Cardiac muscle cell (in vitro differentiated cells and primary cell): ENCODE measurements around the gene RBM10. TPM values are rescaled to one million over a fixed set of nuclear protein-coding genes. Genes with fewer than 3 reads are reported as not detected.

Experiments used
- DNase-seq, 2 donors: peaks; one replicate each; pipeline versions ENCODE4 v3.0.0 to v3.0.0-alpha.2; 2010 to 2017; ENCODE audit warnings: low read depth in 1 of 2, low spot score in 1 of 2
- H3K27ac ChIP-seq: fragments of 200-600 bp; sonication (generic); 2 replicates; pipeline ENCODE4 v1.5.1; 2016
- H3K27me3 ChIP-seq: fragments of 200-600 bp; sonication (generic); 2 replicates; pipeline ENCODE4 v1.6.0; 2016; ENCODE audit warnings: control low read depth
- H3K36me3 ChIP-seq: fragments of 200-600 bp; sonication (generic); 2 replicates; pipeline ENCODE4 v1.5.1; 2016; ENCODE audit warnings: control low read depth
- H3K4me1 ChIP-seq: fragments of 200-600 bp; sonication (generic); 2 replicates; pipeline ENCODE4 v1.8.1; 2017; ENCODE audit warnings: low read depth, mild to moderate bottlenecking, mixed run types
- H3K4me3 ChIP-seq: fragments of 200-600 bp; sonication (generic); 2 replicates; pipeline ENCODE4 v1.5.1; 2016; ENCODE audit warnings: mild to moderate bottlenecking
- H3K9me3 ChIP-seq: fragments of 200-600 bp; sonication (generic); 2 replicates; pipeline ENCODE4 v1.5.1; 2017; ENCODE audit warnings: low read depth, mild to moderate bottlenecking, control low read depth
- CTCF ChIP-seq: IDR thresholded peaks from 2 replicates; pipeline ENCODE4 v1.5.1; 2012; ENCODE audit warnings: low read depth, mild to moderate bottlenecking, low read length
- polyA plus RNA-seq: library from polyadenylated mRNA; unstranded; fragments of >200 nt; fragmentation: Nextera tagmentation; extraction: Ambion mirVana; gene quantifications from 2 replicates; pipeline ENCODE4 v1.2.1, GENCODE V29; 2016
- total RNA-seq: library from RNA; depleted of rRNA; stranded (reverse); fragments of >200 nt; gene quantifications from 2 replicates; pipeline ENCODE4 v1.2.3, GENCODE V29; 2016

Gene RBM10
- total and polyA plus RNA-seq, 2 experiments from 2014 or later, result 48.7 to 70.0 TPM

GRCh38 chrX:47233333-47234113, 88.5 kb downstream of the RBM10 start:
- peaks cover 7% of the 10 kb centered on the region for H3K4me1 ChIP-seq
- H3K4me3 ChIP-seq, result peak overlapping the region; percentile 84
- H3K27ac ChIP-seq, result peak overlapping the region; percentile 96
- no peaks in the 10 kb centered on the region for H3K9me3 ChIP-seq
- TF ChIP-seq CTCF, result no peak
- H3K36me3 ChIP-seq, result peaks cover 4% of the 10 kb centered on the region
- no peaks in the 10 kb centered on the region for H3K27me3 ChIP-seq
- peak; percentile 97 to 98 for DNase-seq

GRCh38 chrX:47234583-47234982, 89.6 kb downstream of the RBM10 start:
- Histone ChIP-seq H3K27ac (peak overlapping the region; percentile 96), H3K36me3 (peaks cover under 1% of the 10 kb centered on the region), H3K4me1 (peaks cover 7% of the 10 kb centered on the region), H3K9me3 (no peaks in the 10 kb centered on the region), H3K27me3 (no peaks in the 10 kb centered on the region), H3K4me3 (peak overlapping the region; percentile 84)
- DNase-seq, result peak in 1 of 2 donors; percentile 19
- no peak for TF ChIP-seq CTCF

GRCh38 chrX:47235691-47236103, 90.7 kb downstream of the RBM10 start:
- Histone ChIP-seq H3K4me3 (no peak overlapping the region), H3K9me3 (no peaks in the 10 kb centered on the region), H3K27ac (no peak overlapping the region), H3K4me1 (peaks cover 7% of the 10 kb centered on the region), H3K36me3 (peaks cover 11% of the 10 kb centered on the region), H3K27me3 (no peaks in the 10 kb centered on the region)
- no peak for TF ChIP-seq CTCF
- DNase-seq, result peak in 1 of 2 donors; percentile 27

Other genes with a start within 250 kb of the RBM10 start
- gene JADE3, start 232.8 kb upstream of the RBM10 start, total RNA-seq, result 5.1 and 8.6 TPM in 2 replicates
- 6.0 and 7.0 TPM in 2 replicates for gene JADE3, start 232.8 kb upstream of the RBM10 start, polyA plus RNA-seq
- 5.7 and 15.4 TPM in 2 replicates for gene RGN, start 66.8 kb upstream of the RBM10 start, total RNA-seq
- gene RGN, start 66.8 kb upstream of the RBM10 start, polyA plus RNA-seq, result 7.4 and 31.6 TPM in 2 replicates
- gene NDUFB11, start 519 bp upstream of the RBM10 start, total RNA-seq, result 87.2 and 156 TPM in 2 replicates
- gene NDUFB11, start 519 bp upstream of the RBM10 start, polyA plus RNA-seq, result 244 and 269 TPM in 2 replicates
- gene UBA1, start 48.6 kb downstream of the RBM10 start, total RNA-seq, result 324 and 386 TPM in 2 replicates
- 280 and 319 TPM in 2 replicates for gene UBA1, start 48.6 kb downstream of the RBM10 start, polyA plus RNA-seq
- 391 and 422 TPM in 2 replicates for gene CDK16, start 73.5 kb downstream of the RBM10 start, total RNA-seq
- 481 and 575 TPM in 2 replicates for gene CDK16, start 73.5 kb downstream of the RBM10 start, polyA plus RNA-seq
- 120 and 130 TPM in 2 replicates for gene USP11, start 87.8 kb downstream of the RBM10 start, total RNA-seq
- 312 and 337 TPM in 2 replicates for gene USP11, start 87.8 kb downstream of the RBM10 start, polyA plus RNA-seq
- 0.12 and 0.49 TPM in 2 replicates for gene ZNF157, start 225.4 kb downstream of the RBM10 start, total RNA-seq
- 1.00 TPM in 1 of 2 replicates, not detected in the other for gene ZNF157, start 225.4 kb downstream of the RBM10 start, polyA plus RNA-seq